NOMO-1 treated with dmso at 0.1 percent for 144 hours (cell line): ENCODE data around the gene SYTL1.
A peak's percentile ranks its signal among the peaks of the same experiment; 100 is the strongest.
"Not testable (repeated sequence)": the region's sequence is repeated elsewhere in the genome, so short reads cannot be mapped to it uniquely, and the experiment has no call there.

Experiments
- DNase-seq: peaks from one replicate; lab custom pipeline; 2025; ENCODE audit not compliant: unreplicated experiment; lab: John Stamatoyannopoulos, UW

The SYTL1 gene

GRCh38 chr1:27383039-27383605 lies 41.3 kb downstream of the SYTL1 start, which contains the start of gene CD164L2:
Gene CD164L2 (minus strand): TSS chr1:27383333. CDS start chr1:27383239, 94 bp downstream.
- no peak for DNase-seq

GRCh38 chr1:27383661-27384060 lies 41.8 kb downstream of the SYTL1 start:
- no peak for DNase-seq

- not testable (repeated sequence) for DNase-seq
Observed at GRCh38 chr1:27384797-27385196, 43.0 kb downstream of the SYTL1 start.

DNA sequence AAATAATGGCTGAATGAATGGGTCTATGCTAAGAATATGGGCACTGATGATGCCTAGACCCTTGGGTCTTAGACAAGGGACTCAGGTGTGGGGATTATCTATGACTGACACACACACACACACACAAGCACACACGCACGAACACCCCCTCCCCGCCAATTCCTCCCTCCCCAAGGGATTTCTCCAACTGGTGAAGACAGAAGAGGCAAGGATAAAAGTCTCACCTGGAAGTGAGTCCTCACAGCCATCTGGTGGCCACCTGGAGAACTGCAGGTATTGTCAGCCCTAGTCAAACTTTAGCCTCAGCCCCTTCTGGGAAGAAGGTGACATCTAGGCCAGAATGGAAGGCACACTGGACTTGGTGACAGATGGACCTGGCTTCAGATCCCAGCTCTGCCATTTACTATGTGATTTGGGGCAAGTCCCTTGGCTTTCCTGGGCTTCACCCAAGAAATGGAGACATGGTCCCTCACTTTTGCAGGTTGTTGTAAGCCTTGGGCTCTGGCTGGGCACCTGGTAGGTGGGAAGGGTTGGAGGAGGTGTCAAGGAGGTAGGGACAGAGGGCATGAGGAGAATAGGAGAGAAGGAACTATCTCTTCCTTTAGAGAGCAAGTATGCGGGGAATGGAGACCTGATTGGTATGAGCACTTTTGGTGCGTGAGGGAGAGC lies 46.6 kb downstream of the SYTL1 start:
- no peak for DNase-seq

DNA sequence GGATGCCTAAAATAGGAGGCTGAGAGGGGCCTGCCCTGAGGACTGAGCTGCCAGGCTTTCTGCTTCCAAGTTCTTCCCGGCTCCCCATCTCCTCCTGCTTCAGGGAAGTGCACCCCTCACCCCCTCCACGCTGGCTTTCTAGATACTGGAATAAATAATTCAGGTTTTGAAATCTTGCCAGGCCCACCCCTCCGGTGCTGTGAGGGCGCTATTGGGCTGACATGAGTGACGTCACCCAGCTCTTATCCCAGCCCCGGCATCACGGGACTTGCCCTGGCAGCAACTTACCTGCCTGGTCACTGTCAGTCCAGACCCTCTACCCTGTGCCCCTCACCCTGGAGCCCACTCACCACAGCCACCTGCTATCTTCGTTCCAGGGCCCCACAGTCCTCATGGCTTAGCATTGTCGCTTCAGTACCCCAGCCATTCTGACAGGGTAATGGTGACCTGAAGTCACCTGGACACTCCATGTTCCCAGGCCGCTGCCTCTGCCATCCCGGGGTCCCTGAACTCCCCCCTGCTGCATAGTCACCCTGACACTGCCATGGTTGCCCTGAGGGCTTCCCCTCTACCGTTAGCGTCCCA lies 49.8 kb downstream of the SYTL1 start:
- DNase-seq: no peak

DNA sequence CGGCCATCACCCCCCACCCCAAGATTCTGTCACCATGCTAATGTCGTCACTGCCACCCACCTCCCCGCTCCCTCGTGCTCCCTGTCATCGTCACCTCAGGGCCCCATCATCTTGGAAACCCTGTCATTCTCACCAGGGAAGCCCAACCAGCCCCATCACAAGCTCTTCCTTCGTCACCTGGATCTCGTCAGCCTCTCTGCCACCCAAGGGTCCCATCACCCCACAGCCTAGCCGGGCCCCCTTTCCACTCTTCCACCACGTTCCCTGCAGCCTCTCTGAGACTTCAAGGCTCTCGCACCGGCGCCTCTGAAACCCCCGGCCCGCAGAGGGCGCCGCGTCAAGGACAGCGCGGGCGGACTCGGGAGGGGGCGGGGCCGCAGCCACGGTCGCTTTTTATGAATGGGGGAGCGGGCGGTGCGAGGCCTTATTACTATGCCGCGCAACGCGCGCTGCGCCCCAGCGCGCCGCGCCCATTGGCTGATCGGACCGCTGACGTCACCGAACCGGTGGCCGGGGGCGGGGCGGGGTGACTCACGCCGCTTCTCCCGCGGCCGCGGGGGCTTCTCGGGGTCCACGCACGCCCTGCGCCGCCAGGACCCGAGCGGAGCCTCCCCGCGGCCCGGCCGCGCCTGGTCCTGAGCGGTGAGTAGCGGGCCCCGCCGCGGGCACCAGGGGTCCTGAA lies 50.4 kb downstream of the SYTL1 start, which contains the start of gene GPR3:
Gene GPR3, plus strand, starts transcription at position 527 of the 682 bp plus-strand sequence. CDS start 1,177 bp downstream, outside the sequence.
- DNase-seq: peak; percentile 80

GRCh38 chr1:27392778-27393635 lies 51.2 kb downstream of the SYTL1 start:
- DNase-seq: no peak

- no peak for DNase-seq
Observed at GRCh38 chr1:27393641-27394281, 51.9 kb downstream of the SYTL1 start.

DNA sequence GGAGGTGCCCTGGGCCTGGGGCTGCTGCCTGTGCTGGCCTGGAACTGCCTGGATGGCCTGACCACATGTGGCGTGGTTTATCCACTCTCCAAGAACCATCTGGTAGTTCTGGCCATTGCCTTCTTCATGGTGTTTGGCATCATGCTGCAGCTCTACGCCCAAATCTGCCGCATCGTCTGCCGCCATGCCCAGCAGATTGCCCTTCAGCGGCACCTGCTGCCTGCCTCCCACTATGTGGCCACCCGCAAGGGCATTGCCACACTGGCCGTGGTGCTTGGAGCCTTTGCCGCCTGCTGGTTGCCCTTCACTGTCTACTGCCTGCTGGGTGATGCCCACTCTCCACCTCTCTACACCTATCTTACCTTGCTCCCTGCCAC lies 52.4 kb downstream of the SYTL1 start:
- no peak for DNase-seq

DNA sequence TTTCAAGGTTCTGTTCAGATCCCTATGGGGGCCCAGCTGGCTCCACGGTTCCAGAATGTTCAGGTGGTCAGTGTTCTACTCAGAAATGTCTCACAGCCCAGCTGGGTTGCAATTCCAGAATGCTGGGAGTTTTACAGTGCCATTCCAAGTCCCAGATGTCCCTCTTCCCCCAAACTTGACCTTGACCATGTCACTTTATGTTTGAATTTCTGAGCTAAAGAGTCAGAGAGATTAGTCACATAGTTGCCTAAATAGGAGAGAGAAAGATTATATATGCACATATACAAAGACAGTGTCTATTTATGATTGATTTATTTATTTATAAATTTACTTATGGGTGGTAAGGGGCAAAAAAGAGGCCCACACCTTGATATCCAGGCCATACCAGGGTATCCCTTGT lies 53.1 kb downstream of the SYTL1 start:
- DNase-seq: no peak

GRCh38 chr1:27395441-27396195 lies 53.8 kb downstream of the SYTL1 start:
- peak; percentile 53 for DNase-seq

DNA sequence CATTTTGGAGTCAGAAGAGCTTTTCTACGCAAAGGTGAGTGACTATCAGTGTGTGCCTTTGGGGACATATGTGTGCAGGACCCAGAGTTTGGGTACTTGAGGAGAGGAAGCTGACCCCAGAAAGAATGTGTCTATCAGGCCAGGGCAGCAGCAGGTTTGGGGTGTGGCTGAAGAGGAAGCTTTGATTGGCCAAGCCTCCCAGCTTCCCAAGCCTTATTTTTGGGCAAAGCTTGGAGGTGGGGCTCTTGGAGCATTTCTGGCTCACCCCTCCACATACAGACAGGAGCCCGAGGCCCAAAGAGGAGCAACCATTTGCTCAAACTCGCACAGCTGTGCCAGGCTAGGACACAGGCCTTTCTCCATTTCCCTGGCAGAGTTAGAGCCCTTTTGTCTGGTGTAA lies 55.3 kb downstream of the SYTL1 start:
- no peak for DNase-seq

GRCh38 chr1:27397749-27398148 lies 55.9 kb downstream of the SYTL1 start:
- DNase-seq: no peak

GRCh38 chr1:27398405-27399149 lies 56.8 kb downstream of the SYTL1 start:
- no peak for DNase-seq

DNA sequence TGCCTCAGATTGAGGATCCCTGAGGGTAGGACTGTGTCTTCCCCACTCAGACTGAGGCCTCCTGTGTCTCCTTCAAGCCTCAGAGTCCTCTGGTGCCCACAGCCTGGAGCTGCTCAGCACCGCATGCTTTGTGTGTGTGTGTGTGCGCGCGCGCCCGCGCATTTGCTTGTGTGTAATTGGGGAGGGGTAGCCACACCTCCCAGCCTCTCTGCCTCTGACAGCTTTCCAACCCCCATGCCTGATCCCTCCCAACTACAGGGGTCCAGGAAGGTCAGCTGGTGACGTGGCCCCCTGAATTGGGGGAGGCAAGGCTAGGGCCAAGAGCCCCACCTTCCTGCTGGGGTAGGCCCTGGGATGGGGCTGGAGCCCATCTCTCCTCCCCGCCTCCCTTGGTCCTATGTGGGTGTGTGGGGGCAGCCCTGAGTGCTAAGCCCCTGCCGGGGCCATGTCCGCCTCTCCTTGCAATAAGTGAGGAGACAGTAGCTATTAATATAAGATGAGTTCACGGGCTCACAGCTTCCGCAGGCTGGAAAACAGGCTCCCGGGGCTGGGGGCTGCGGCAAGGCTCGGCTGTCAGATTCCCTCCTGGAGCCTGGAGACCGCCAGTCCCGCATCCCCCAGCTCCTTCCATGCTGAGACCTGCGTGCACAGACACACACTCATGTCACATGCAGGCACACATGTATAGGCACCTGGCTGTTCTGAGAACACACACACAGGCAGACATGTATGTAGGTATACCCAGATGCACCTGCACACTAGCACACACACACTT lies 57.6 kb downstream of the SYTL1 start:
- DNase-seq: no peak

GRCh38 chr1:27400082-27400962 lies 58.5 kb downstream of the SYTL1 start:
- DNase-seq: no peak

- DNase-seq: no peak
Observed at GRCh38 chr1:27400963-27401341, 59.1 kb downstream of the SYTL1 start.
